GM12872 (cell line): ENCODE data around the gene GTF2H2.
"Not testable (repeated sequence)": the region's sequence is repeated elsewhere in the genome, so short reads cannot be mapped to it uniquely, and the experiment has no call there.

Source experiments
- TF ChIP-seq, protein P1 (sequence below): IDR thresholded peaks from 3 replicates; pipeline ENCODE4 v1.5.1; 2011; ENCODE audit warnings: low read depth, mild to moderate bottlenecking, low read length, moderate library complexity; ENCODE audit not compliant: insufficient read depth

GTF2H2 gene

DNA sequence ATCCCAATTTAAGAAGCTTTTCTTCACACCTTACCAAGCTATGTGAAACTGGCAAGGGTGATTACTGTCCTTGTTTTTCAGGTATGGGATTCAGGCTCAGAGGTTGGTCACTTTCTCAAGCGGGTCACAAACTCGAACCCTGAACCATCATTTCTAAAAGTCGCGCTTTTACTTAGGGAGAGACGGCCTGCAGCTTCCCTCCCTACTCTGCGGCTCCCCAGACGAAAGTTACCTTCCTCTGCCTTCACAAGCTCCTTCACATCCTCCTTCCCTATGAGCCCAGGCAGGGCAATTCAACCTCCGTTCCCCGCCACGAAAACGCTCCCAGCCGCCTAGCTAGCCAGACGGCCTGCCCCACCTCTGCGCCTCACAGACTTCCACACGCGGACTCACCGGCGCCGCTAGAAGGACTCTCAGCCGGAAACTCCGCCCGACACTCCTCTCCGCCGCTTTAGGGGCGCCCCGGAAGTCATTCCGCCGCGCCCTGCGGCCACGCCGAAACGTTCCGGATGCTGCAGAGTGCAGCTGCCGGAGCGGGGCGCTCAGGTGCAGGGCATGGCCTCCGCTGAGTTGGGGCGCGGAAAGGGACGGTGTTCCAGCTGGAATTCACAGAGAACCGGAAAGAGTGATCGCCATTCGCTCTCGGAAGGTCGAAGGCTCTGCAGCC, at the start of gene GTF2H2:
GTF2H2 (minus strand) TSS at position 415 of the 667 bp plus-strand sequence. CDS start 4,913 bp downstream, outside the sequence.
- TF ChIP-seq, protein P1, sequence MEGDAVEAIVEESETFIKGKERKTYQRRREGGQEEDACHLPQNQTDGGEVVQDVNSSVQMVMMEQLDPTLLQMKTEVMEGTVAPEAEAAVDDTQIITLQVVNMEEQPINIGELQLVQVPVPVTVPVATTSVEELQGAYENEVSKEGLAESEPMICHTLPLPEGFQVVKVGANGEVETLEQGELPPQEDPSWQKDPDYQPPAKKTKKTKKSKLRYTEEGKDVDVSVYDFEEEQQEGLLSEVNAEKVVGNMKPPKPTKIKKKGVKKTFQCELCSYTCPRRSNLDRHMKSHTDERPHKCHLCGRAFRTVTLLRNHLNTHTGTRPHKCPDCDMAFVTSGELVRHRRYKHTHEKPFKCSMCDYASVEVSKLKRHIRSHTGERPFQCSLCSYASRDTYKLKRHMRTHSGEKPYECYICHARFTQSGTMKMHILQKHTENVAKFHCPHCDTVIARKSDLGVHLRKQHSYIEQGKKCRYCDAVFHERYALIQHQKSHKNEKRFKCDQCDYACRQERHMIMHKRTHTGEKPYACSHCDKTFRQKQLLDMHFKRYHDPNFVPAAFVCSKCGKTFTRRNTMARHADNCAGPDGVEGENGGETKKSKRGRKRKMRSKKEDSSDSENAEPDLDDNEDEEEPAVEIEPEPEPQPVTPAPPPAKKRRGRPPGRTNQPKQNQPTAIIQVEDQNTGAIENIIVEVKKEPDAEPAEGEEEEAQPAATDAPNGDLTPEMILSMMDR = not testable (repeated sequence)

DNA sequence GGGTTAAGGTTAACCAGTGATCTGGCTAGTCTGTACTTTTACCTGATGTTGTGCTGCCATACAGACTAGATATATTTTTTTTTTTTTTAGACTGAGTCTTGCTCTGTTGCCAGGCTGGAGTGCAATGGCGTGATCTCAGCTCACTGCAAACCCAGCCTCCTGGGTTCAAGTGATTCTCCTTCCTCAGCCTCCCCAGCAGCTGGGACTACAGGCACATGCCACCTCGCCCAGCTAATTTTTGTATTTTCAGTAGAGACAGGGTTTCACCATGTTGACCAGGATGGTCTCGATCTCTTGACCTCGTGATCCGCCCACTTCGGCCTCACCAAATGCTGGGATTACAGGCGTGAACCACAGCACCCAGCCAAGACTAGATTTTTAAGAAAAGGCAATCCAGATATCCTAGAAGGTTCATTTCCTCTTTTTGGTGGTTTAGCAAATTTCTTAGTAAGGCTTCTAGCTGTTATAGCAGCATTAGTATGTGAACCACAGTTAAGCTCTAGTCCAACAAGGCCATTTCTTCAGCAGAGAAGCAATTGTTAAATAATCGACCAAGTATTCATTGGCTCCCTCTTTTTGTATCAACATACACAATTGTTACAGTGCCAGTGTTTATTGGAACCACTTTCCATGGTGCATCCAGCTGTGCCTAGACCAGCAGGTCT, 42.1 kb downstream of the GTF2H2 start, which contains the start of gene NAIP:
NAIP (minus strand) TSS at position 51 of the 665 bp plus-strand sequence. CDS start 12,424 bp downstream, outside the sequence.
- TF ChIP-seq, protein P1 = not testable (repeated sequence)

DNA sequence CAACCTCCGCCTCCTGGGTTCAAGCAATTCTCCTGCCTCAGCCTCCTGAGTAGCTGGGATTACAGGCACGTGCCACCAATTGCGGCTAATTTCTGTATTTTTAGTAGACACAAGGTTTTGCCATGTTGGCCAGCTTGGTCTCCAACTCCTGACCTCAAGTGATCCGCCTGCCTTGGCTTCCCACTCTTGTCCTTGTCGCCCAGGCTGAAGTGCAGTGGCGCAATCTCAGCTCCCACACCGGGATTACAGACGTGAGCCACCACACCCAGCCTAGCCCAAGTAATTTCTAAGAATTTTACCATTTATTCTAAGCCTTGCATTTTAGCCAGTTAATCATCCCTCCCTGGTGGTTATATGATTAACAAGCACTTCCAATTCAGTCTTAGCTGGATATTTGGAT, 53.3 kb downstream of the GTF2H2 start:
- TF ChIP-seq, protein P1 = no peak

DNA sequence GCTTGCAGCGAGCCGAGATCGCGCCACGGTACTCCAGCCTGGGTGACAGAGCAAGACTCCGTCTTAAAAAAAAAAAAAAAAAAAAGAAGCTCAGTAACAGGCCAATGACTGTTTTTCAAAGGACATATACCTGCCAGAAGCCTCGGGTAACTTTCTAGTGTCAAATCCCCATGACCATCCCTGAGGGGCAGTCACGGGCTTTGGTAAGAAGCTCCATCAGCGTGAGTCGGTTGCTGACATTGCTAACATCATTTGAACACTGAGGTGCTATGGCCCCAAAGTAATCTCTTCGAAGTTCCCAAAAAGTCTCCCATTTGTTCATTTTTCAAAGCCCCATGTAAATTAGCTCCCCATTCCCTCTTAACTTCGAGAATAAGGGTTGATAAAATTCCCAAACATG, 53.9 kb downstream of the GTF2H2 start:
- TF ChIP-seq, protein P1 = no peak

DNA sequence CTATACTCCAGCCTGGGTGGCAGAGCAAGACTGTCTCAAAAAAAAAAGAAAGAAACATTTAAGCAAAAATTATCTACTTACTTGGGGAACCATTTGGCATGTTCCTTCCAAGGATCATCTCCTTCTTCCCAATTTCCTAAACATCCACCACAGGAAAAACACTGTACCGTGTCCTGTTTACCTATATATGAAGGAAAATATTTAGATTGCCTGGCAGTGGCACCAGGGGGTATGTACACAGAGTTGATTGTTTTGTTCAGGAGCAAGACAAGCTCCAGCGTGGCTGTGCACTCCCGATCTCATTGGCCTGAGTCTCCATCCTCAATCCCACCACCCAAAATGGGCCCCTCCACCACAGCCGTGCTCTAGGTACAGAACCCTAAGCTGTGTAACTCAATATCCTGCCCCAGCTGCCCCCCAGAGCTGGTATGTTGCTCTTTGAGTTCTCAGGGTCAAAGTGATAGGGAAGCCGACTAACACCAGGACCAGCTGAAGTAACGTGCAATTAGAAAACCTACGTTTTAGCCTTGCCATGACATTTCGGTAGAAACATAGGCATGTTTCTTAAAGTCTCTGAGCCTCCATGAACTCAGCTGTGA, 56.2 kb downstream of the GTF2H2 start:
- TF ChIP-seq, protein P1 = no peak
